Fibroblast of lung (primary cell): ENCODE results near the gene NPAT. TPM values are rescaled to one million over a fixed set of nuclear protein-coding genes. Genes with fewer than 3 reads are reported as not detected.

Experiments used
- DNase-seq, 2 donors: peaks; one replicate each; pipeline versions ENCODE4 v3.0.0 to v3.0.0-alpha.2; 2010; ENCODE audit warnings: low read depth in 2 of 2
- H2AFZ ChIP-seq: 2 replicates; pipeline ENCODE4 v1.5.1; 2012; ENCODE audit warnings: low read length, control low read depth, inconsistent platforms
- H3K27ac ChIP-seq: 2 replicates; pipeline ENCODE4 v1.5.1; 2011; ENCODE audit warnings: low read length, control low read depth; ENCODE audit not compliant: insufficient read depth
- H3K27me3 ChIP-seq: 2 replicates; pipeline ENCODE4 v1.5.1; 2011; ENCODE audit warnings: mild to moderate bottlenecking, low read length; ENCODE audit not compliant: control insufficient read depth, insufficient read depth
- H3K36me3 ChIP-seq: 2 replicates; pipeline ENCODE4 v1.5.1; 2011; ENCODE audit warnings: low read length; ENCODE audit not compliant: control insufficient read depth, insufficient read depth
- H3K4me1 ChIP-seq: 2 replicates; pipeline ENCODE4 v1.5.1; 2011; ENCODE audit warnings: low read length; ENCODE audit not compliant: control insufficient read depth, insufficient read depth; ENCODE audit errors: extremely low read depth
- H3K4me2 ChIP-seq: 2 replicates; pipeline ENCODE4 v1.5.1; 2011; ENCODE audit warnings: low read length, control low read depth; ENCODE audit not compliant: insufficient read depth; ENCODE audit errors: extremely low read depth
- H3K4me3 ChIP-seq, 4 experiments: fragments of 200-600 bp in 1 of 4; sonication (generic) in 1 of 4; replicated peaks in 1 of 4; 2 replicates each; pipeline ENCODE4 v1.5.1; 2011 to 2016; ENCODE audit warnings: low read length in 4 of 4, low read depth in 3 of 4, mild to moderate bottlenecking in 3 of 4, control low read depth in 2 of 4, inconsistent platforms in 1 of 4, mixed read lengths in 1 of 4; ENCODE audit not compliant: insufficient read depth in 1 of 4; ENCODE audit errors: control extremely low read depth in 1 of 4
- H3K79me2 ChIP-seq: 2 replicates; pipeline ENCODE4 v1.5.1; 2012; ENCODE audit warnings: mild to moderate bottlenecking, low read length, inconsistent platforms; ENCODE audit not compliant: control insufficient read depth, insufficient read depth
- H3K9ac ChIP-seq: 2 replicates; pipeline ENCODE4 v1.5.1; 2011; ENCODE audit warnings: mild to moderate bottlenecking, low read length, control low read depth; ENCODE audit not compliant: insufficient read depth
- H3K9me3 ChIP-seq: 2 replicates; pipeline ENCODE4 v1.5.1; 2012; ENCODE audit warnings: low read depth, low read length; ENCODE audit not compliant: control insufficient read depth, insufficient read depth
- H4K20me1 ChIP-seq: 2 replicates; pipeline ENCODE4 v1.5.1; 2011; ENCODE audit warnings: low read length; ENCODE audit not compliant: control insufficient read depth, insufficient read depth; ENCODE audit errors: extremely low read depth
- EZH2 ChIP-seq: IDR thresholded peaks from 2 replicates; pipeline ENCODE4 v1.5.1; 2012; ENCODE audit warnings: low read length, control low read depth, mild to moderate bottlenecking; ENCODE audit errors: missing control alignments
- polyA minus RNA-seq: library from RNA; depleted of rRNA, polyadenylated mRNA; stranded (reverse); fragments of >200 nt; gene quantifications from 2 replicates; pipeline ENCODE4 v1.2.3, GENCODE V29; 2011; ENCODE audit warnings: low replicate concordance
- polyA plus RNA-seq, 2 donors: library from polyadenylated mRNA; depleted of rRNA in 1 of 2; stranded (reverse) in 1 of 2; unstranded in 1 of 2; fragments of >200 nt; gene quantifications; 2 replicates each; pipeline ENCODE4 v1.2.1, GENCODE V29; 2011 to 2012; ENCODE audit warnings: missing spikeins in 1 of 2
- total RNA-seq: library from RNA; depleted of rRNA; stranded (reverse); fragments of >200 nt; gene quantifications from 2 replicates; pipeline ENCODE4 v1.2.1, GENCODE V29; 2014
- TF ChIP-seq, protein P1 (sequence below), 2 donors: IDR thresholded peaks in 1 of 2; conservative IDR thresholded peaks in 1 of 2; 1 replicate in 1 of 2; 2 replicates in 1 of 2; pipeline ENCODE4 v1.5.1; 2011 to 2012; ENCODE audit warnings: low read length in 2 of 2, control low read depth in 1 of 2, inconsistent platforms in 1 of 2, low read depth in 1 of 2, mild to moderate bottlenecking in 1 of 2

NPAT gene
- total RNA-seq (11.0 and 12.7 TPM in 2 replicates), polyA plus RNA-seq (10.2 and 10.9 TPM in 2 replicates), polyA minus RNA-seq (1.4 and 4.6 TPM in 2 replicates)
- 4.5 and 5.1 TPM in 2 replicates for polyA plus RNA-seq (2012)

DNA sequence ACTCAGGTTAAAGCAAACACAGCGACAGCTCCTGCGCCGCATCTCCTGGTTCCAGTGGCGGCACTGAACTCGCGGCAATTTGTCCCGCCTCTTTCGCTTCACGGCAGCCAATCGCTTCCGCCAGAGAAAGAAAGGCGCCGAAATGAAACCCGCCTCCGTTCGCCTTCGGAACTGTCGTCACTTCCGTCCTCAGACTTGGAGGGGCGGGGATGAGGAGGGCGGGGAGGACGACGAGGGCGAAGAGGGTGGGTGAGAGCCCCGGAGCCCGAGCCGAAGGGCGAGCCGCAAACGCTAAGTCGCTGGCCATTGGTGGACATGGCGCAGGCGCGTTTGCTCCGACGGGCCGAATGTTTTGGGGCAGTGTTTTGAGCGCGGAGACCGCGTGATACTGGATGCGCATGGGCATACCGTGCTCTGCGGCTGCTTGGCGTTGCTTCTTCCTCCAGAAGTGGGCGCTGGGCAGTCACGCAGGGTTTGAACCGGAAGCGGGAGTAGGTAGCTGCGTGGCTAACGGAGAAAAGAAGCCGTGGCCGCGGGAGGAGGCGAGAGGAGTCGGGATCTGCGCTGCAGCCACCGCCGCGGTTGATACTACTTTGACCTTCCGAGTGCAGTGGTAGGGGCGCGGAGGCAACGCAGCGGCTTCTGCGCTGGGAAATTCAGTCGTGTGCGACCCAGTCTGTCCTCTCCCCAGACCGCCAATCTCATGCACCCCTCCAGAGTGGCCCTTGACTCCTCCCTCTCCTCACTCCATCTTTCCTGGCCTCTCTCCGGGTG lies at the start of gene NPAT, which contains the start of gene ATM:
TSS of gene NPAT (minus strand) at position 65 of the 774 bp plus-strand sequence. CDS start 102 bp downstream, outside the sequence.
TSS of gene ATM (plus strand) at position 494 of the 774 bp plus-strand sequence. CDS start 4,558 bp downstream, outside the sequence.
- Histone ChIP-seq H3K27me3 (no peaks in the 10 kb centered on the region), H3K27ac (peak within 1 kb of the TSS; percentile 96)
- no peak for TF ChIP-seq EZH2
- TF ChIP-seq, protein P1, sequence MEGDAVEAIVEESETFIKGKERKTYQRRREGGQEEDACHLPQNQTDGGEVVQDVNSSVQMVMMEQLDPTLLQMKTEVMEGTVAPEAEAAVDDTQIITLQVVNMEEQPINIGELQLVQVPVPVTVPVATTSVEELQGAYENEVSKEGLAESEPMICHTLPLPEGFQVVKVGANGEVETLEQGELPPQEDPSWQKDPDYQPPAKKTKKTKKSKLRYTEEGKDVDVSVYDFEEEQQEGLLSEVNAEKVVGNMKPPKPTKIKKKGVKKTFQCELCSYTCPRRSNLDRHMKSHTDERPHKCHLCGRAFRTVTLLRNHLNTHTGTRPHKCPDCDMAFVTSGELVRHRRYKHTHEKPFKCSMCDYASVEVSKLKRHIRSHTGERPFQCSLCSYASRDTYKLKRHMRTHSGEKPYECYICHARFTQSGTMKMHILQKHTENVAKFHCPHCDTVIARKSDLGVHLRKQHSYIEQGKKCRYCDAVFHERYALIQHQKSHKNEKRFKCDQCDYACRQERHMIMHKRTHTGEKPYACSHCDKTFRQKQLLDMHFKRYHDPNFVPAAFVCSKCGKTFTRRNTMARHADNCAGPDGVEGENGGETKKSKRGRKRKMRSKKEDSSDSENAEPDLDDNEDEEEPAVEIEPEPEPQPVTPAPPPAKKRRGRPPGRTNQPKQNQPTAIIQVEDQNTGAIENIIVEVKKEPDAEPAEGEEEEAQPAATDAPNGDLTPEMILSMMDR (conservative IDR thresholded peaks at IDR 0.05 in 1 of 2, IDR thresholded peaks at IDR 0.05 in 1 of 2; ENCODE audit: low read depth in 1 of 2, low read length in 2 of 2), result peak; percentile 70 to 88

DNA sequence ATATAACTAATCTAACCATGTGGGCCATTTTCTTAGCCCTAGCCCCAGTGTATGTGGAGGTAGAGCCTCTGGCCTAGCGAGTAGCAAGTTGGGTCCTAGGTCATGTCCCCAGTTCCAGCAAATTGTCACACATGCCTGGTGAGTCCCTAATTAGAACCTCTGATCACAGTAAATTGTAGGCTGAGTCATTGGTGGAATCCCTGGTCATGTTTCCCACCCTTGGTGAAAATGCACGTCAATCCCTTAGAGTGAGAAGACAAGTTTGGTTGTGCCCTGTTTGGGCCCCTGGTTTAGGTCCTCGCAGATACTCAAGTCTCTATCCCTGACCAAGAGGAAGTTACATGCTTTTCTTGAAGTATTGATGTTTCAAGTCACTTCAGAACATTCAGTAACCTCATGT lies 47.1 kb upstream of the NPAT start:
- DNase-seq, result no peak
- Histone ChIP-seq H3K4me1 (no peaks in the 10 kb centered on the region), H4K20me1 (no peaks in the 10 kb centered on the region), H3K4me2 (no peak overlapping the region), H3K9ac (no peak overlapping the region), H3K27me3 (no peaks in the 10 kb centered on the region), H2AFZ (no peak overlapping the region), H3K36me3 (peaks cover 2% of the 10 kb centered on the region), H3K27ac (no peak overlapping the region), H3K4me3 (no peak overlapping the region), H3K9me3 (no peaks in the 10 kb centered on the region), H3K79me2 (no peaks in the 10 kb centered on the region)
- no peak for TF ChIP-seq EZH2
- TF ChIP-seq, protein P1 (conservative IDR thresholded peaks at IDR 0.05 in 1 of 2, IDR thresholded peaks at IDR 0.05 in 1 of 2; ENCODE audit: low read depth in 1 of 2, low read length in 2 of 2), result no peak

More for the DNA sequence above, at the start of gene NPAT, which contains the start of gene ATM:
- H3K9ac ChIP-seq, result peak within 1 kb of the TSS; percentile 91
- peak within 1 kb of the TSS; percentile 79 for H3K4me2 ChIP-seq
- peak; percentile 98 to 99 for DNase-seq
- peaks cover 5% of the 10 kb centered on the region for H3K4me1 ChIP-seq
- H3K4me3 ChIP-seq, result peak within 1 kb of the TSS; percentile 83 to 99 (median 92)
- H3K9me3 ChIP-seq, result no peaks in the 10 kb centered on the region
- no peaks in the 10 kb centered on the region for H3K36me3 ChIP-seq
- peaks cover 70% of the 10 kb centered on the region for H3K79me2 ChIP-seq
- no peaks in the 10 kb centered on the region for H4K20me1 ChIP-seq
- peak within 1 kb of the TSS; percentile 97 for H2AFZ ChIP-seq

DNA sequence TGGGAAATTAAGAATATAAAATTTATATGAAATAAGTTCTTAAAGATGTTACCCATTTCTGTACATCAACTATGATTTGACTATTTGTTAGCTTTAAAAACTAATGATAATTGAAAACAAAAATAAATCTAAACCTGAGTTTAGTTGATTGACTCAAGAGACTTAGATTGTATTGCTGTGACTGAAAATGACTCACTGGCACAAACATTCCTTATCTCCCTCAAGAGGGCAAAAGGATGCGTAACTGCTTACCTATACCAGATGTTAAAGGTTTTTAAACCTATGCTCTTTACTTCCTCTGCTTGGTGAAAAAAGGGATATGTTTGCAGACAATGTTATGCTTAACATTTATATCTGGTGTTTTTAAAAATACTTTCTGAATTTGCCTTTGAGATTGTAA lies 30.7 kb upstream of the NPAT start:
- H3K9ac ChIP-seq, result no peak overlapping the region
- H3K36me3 ChIP-seq, result no peaks in the 10 kb centered on the region
- no peaks in the 10 kb centered on the region for H4K20me1 ChIP-seq
- no peaks in the 10 kb centered on the region for H3K9me3 ChIP-seq
- no peaks in the 10 kb centered on the region for H3K27me3 ChIP-seq
- DNase-seq, result peak in 1 of 2 donors; percentile 42
- no peak overlapping the region for H3K4me3 ChIP-seq
- no peaks in the 10 kb centered on the region for H3K4me1 ChIP-seq
- no peaks in the 10 kb centered on the region for H3K79me2 ChIP-seq
- no peak for TF ChIP-seq EZH2
- TF ChIP-seq, protein P1 (conservative IDR thresholded peaks at IDR 0.05 in 1 of 2, IDR thresholded peaks at IDR 0.05 in 1 of 2; ENCODE audit: low read depth in 1 of 2, low read length in 2 of 2), result no peak
- no peak overlapping the region for H2AFZ ChIP-seq
- H3K27ac ChIP-seq, result no peak overlapping the region
- H3K4me2 ChIP-seq, result no peak overlapping the region
